K562 (cell line): Measurements from ENCODE around the gene RABEPK. TPM values are rescaled to one million over a fixed set of nuclear protein-coding genes. Genes with fewer than 3 reads are reported as not detected.
A peak's percentile ranks its signal among the peaks of the same experiment; 100 is the strongest.

ENCODE experiments used
- ATF3 ChIP-seq, 2 experiments: fragments of 450-650 bp in 1 of 2; sonication (generic) in 1 of 2; formaldehyde crosslinking in 1 of 2; IDR thresholded peaks in 1 of 2; conservative IDR thresholded peaks in 1 of 2; 2 replicates each; pipeline versions ENCODE4 v1.6.1 to v1.8.1; 2016 to 2023; ENCODE audit warnings: mild to moderate bottlenecking in 2 of 2, moderate library complexity in 2 of 2, inconsistent platforms in 1 of 2, missing genetic modification reagents in 1 of 2
- BHLHE40 ChIP-seq: IDR thresholded peaks from 2 replicates; pipeline ENCODE4 v1.6.1; 2011; ENCODE audit warnings: low read length, improper control_type of control experiment
- ELF4 ChIP-seq: fragments of 450-650 bp; formaldehyde crosslinking; IDR thresholded peaks from 2 replicates; pipeline ENCODE4 v1.4.0; 2022; ENCODE audit warnings: missing genetic modification characterization
- ETS1 ChIP-seq: conservative IDR thresholded peaks from 2 replicates; pipeline ENCODE4 v1.6.1; 2011; ENCODE audit warnings: low read depth, mild to moderate bottlenecking, low read length; ENCODE audit not compliant: control insufficient read depth
- ETV6 ChIP-seq, 3 experiments: fragments of 150-350 bp in 1 of 3; sonication (generic) in 1 of 3; formaldehyde crosslinking in 1 of 3; IDR thresholded peaks; 2 replicates each; pipeline versions ENCODE4 v1.6.1 to v1.8.0; 2014 to 2022; ENCODE audit warnings: borderline replicate concordance in 2 of 3, low read depth in 2 of 3, antibody characterized with exemption in 1 of 3, low read length in 1 of 3, mild to moderate bottlenecking in 1 of 3, missing genetic modification reagents in 1 of 3
- HCFC1 ChIP-seq: IDR thresholded peaks from 2 replicates; pipeline ENCODE4 v1.6.1; 2012; ENCODE audit warnings: low read depth, low read length, improper control_type of control experiment
- ILF3 ChIP-seq: fragments of 450-650 bp; IDR thresholded peaks from 2 replicates; pipeline ENCODE4 v1.6.1; 2018; ENCODE audit warnings: antibody characterized with exemption, mild to moderate bottlenecking, moderate library complexity, borderline replicate concordance
- KLF13 ChIP-seq: fragments of 450-650 bp; IDR thresholded peaks from 2 replicates; pipeline ENCODE4 v1.6.1; 2016; ENCODE audit warnings: missing genetic modification characterization, low read depth, mild to moderate bottlenecking, missing compliant biosample characterization, moderate library complexity, borderline replicate concordance
- NR1H2 ChIP-seq: sonication (generic); formaldehyde crosslinking; IDR thresholded peaks from 2 replicates; pipeline ENCODE4 v1.4.0; 2020; ENCODE audit warnings: mild to moderate bottlenecking, missing genetic modification reagents
- POLR3A ChIP-seq: IDR thresholded peaks from 2 replicates; pipeline ENCODE4 v1.6.1; 2011; ENCODE audit warnings: borderline replicate concordance, mild to moderate bottlenecking, moderate library complexity; ENCODE audit not compliant: insufficient read length, insufficient read depth; ENCODE audit errors: extremely low read depth
- SIX5 ChIP-seq, 2 experiments: IDR thresholded peaks; 2 replicates each; pipeline ENCODE4 v1.6.1; 2011; ENCODE audit warnings: low read length in 2 of 2, borderline replicate concordance in 1 of 2, low read depth in 1 of 2, mild to moderate bottlenecking in 1 of 2, moderate library complexity in 1 of 2; ENCODE audit not compliant: insufficient read depth in 1 of 2
- SMAD4 ChIP-seq: fragments of 250-450 bp; sonication (Bioruptor Pico); conservative IDR thresholded peaks from 2 replicates; pipeline ENCODE4 v1.8.0; 2021; ENCODE audit warnings: inconsistent platforms, mild to moderate bottlenecking, moderate library complexity
- STAT6 ChIP-seq: sonication (generic); formaldehyde crosslinking; IDR thresholded peaks from 2 replicates; pipeline ENCODE4 v1.8.1; 2023; ENCODE audit warnings: mild to moderate bottlenecking, missing genetic modification reagents
- TCF15 ChIP-seq: fragments of 250-450 bp; sonication (Bioruptor Pico); IDR thresholded peaks from 2 replicates; pipeline ENCODE4 v1.8.0; 2022; ENCODE audit warnings: moderate library complexity, mild to moderate bottlenecking, inconsistent platforms
- ZZZ3 ChIP-seq: fragments of 450-650 bp; IDR thresholded peaks from 2 replicates; pipeline ENCODE4 v1.6.1; 2016; ENCODE audit warnings: antibody characterized with exemption, mild to moderate bottlenecking, moderate library complexity
- polyA plus RNA-seq, 8 experiments: library from polyadenylated mRNA; depleted of rRNA in 4 of 8; stranded (reverse) in 5 of 8; unstranded in 3 of 8; fragments of >200 nt; fragmentation: Nextera tagmentation in 2 of 8; fragmentation: Illumina TruSeq in 1 of 8; extraction: Ambion mirVana in 2 of 8; extraction: Trizol in 1 of 8; gene quantifications; 2 replicates each; pipeline versions ENCODE4 v1.2.1 to v1.2.3, GENCODE V29; 2011 to 2014; ENCODE audit warnings: inconsistent platforms in 1 of 8, missing spikeins in 1 of 8
- total RNA-seq, 7 experiments: library from RNA; depleted of rRNA in 6 of 7; stranded (reverse); fragments of >200 nt in 6 of 7; fragmentation: Illumina TruSeq in 2 of 7; extraction: Trizol in 2 of 7; gene quantifications; 2 replicates each; pipeline versions ENCODE4 v1.2.1 to v1.2.3, GENCODE V29; 2011 to 2021; ENCODE audit warnings: low replicate concordance in 1 of 7
- TF ChIP-seq, protein P1 (sequence below): fragments of 450-650 bp; formaldehyde crosslinking; IDR thresholded peaks from 2 replicates; pipeline ENCODE4 v1.4.0; 2022; ENCODE audit warnings: missing genetic modification characterization

RABEPK gene
- total and polyA plus RNA-seq, 9 of the 15 experiments (the other 6 are each of a cell fraction or from before 2014, with no cell fraction given) = 38.3 to 113 (median 52.8) TPM

GRCh38 chr9:125241000-125241862 lies 40.9 kb downstream of the RABEPK start, which contains the start of gene HSPA5 (continued):
- TF ChIP-seq ATF3 (IDR thresholded peaks at IDR 0.05) = no peak
- TF ChIP-seq ATF3 (CRISPR knock-in tag; conservative IDR thresholded peaks at IDR 0.05) = no peak; the same call in 1 of the 2 replicates
- TF ChIP-seq HCFC1 = peak; percentile 61
- peak; percentile 96 for TF ChIP-seq ETS1
- peak; percentile 91; the same call in 1 of the 2 replicates for TF ChIP-seq NR1H2
- TF ChIP-seq STAT6 (CRISPR knock-in tag) = no peak; the same call in 1 of the 2 replicates
- TF ChIP-seq ETV6 (IDR thresholded peaks at IDR 0.05; ENCODE audit: borderline replicate concordance in 1 of 2, low read depth in 2 of 2, low read length in 1 of 2) = no peak
- TF ChIP-seq ETV6 (CRISPR knock-in tag; IDR thresholded peaks at IDR 0.05; ENCODE audit: borderline replicate concordance) = peak; percentile 93; the same call in 1 of the 2 replicates
- no peak for TF ChIP-seq ILF3
- no peak for TF ChIP-seq SIX5 (IDR thresholded peaks at IDR 0.05; ENCODE audit: borderline replicate concordance in 1 of 2, insufficient read depth in 1 of 2, low read depth in 1 of 2, low read length in 2 of 2)
- TF ChIP-seq ELF4 (CRISPR knock-in tag) = no peak
- TF ChIP-seq KLF13 = peak; percentile 79; the same call in 1 of the 2 replicates
- 0 out of 2 replicates have a peak, but pooled peaks have one; percentile 16 for TF ChIP-seq TCF15 (CRISPR knock-in tag)
- TF ChIP-seq ZZZ3 = no peak
- 0 out of 2 replicates have a peak, but pooled peaks have one; percentile 14 for TF ChIP-seq BHLHE40
- TF ChIP-seq, protein P1, sequence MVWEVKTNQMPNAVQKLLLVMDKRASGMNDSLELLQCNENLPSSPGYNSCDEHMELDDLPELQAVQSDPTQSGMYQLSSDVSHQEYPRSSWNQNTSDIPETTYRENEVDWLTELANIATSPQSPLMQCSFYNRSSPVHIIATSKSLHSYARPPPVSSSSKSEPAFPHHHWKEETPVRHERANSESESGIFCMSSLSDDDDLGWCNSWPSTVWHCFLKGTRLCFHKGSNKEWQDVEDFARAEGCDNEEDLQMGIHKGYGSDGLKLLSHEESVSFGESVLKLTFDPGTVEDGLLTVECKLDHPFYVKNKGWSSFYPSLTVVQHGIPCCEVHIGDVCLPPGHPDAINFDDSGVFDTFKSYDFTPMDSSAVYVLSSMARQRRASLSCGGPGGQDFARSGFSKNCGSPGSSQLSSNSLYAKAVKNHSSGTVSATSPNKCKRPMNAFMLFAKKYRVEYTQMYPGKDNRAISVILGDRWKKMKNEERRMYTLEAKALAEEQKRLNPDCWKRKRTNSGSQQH (CRISPR knock-in tag) = peak; percentile 54; the same call in 1 of the 2 replicates
- no peak for TF ChIP-seq POLR3A
- TF ChIP-seq SMAD4 = peak; percentile 85; the same call in 1 of the 2 replicates
